ENCODE measurements around the gene TUBB1.

TUBB1 gene

DNA sequence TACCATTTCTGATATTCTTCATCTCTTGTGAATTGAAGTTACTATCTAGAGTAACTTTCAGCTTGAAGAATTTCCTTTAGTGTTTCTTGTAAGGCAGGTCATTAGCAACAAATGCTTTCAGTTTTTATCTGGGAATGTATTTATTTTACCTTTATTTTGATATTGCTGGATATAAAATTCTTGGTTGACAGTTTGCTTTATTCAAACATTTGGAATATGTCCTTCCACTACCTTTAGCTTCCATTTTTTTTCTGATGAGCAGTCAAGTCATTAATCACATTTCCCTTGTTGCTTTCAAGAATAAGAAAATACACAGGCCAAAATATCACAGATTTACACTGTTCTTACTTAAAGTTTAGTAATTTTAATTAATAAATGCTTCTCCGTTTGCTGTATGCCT is 43.9 kb upstream of the TUBB1 start:
- Histone ChIP-seq H3K36me3 (replicated peaks) (no peaks in the 10 kb centered on the region), H3K4me3 (ENCODE audit: low read depth, low read length) (no peak overlapping the region), H3K27me3 (replicated peaks) (no peaks in the 10 kb centered on the region), H3K27ac (no peak overlapping the region)
- TF ChIP-seq CTCF (IDR thresholded peaks at IDR 0.05; ENCODE audit: low read depth, low read length, missing control alignments) = no peak
- in situ Hi-C loops (cut with HindIII; ENCODE audit: low pct_ligation_motif_present, low sequenced_read_pairs) = no loop called here
- DNase-seq = no peak

DNA sequence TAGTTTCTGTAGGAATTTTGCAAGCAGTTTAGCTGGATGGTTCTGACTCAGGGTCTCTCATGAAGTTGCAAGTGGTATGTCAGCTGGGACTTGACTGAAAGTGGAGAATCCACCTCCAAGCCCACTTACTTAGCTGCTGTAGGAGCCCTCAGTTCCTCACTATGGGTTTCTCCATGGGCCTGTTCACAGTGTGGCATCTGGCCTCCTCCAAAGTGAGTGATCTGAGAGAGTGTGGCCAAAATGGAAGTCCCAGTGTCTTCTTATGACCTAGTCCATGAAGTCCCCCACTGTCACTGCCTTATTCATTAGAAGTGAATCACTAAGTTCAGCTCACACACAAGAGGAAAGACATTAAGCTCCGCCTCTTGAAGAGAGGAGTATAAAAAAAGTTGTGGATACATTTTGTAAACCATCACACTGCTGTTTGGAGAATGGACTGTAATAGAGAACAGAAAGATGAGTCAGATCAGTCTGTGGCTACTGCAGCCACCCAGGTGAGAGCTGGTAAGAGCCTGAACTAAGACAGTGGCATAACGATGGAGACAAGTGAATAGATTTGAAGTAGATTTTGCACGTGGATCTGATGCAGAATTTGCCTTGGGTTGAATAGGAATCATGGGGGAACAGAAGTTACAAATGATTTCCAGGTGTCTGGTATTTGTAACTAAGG is 43.0 kb upstream of the TUBB1 start:
- DNase-seq = no peak
- H3K27ac ChIP-seq = no peak overlapping the region
- no peak overlapping the region for H3K4me3 ChIP-seq (ENCODE audit: low read depth, low read length)
- no peaks in the 10 kb centered on the region for H3K27me3 ChIP-seq (replicated peaks)
- no peak for TF ChIP-seq CTCF (IDR thresholded peaks at IDR 0.05; ENCODE audit: low read depth, low read length, missing control alignments)
- in situ Hi-C loops (cut with HindIII; ENCODE audit: low pct_ligation_motif_present, low sequenced_read_pairs) = no loop called here
- no peaks in the 10 kb centered on the region for H3K36me3 ChIP-seq (replicated peaks)

DNA sequence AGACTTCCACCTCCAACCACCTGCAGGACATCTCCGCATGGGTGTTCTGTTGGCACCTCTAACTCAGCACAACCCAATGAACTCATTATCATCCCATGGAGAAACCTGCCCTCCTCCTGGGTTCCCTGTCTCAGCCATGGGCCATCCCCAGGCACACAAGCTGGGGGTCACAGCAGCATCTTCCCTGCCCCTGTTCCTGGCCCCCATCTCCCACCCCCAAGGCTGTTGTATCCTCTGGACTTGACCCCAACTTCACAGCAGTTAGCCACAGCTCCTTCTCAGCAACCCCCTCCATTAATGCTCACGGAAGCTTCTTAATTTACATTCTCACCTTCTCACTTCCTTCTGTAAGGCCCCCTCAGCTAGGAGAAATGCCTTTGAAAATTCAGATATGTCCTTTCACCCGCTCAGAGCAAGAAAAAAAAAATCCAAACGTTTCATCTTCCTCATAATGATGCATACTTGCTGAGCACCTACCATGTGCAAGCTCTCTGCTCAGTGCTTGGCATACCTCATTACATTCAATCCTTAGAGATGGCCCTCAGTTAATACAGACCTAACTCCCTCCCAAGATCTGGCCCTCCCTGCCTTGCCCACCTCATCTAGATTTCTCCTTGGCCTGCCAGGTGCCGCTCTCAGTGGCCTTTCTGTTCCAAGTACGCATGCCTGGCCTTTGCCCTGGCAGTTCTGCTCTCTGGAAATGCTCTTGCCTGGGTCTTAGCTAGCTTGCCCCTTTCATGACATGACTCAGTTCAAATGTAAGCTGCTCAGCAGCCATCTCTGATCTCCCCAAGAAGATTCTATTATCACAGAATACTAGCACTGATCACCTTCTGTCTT is 40.7 kb upstream of the TUBB1 start:
- H3K4me3 ChIP-seq (ENCODE audit: low read depth, low read length) = no peak overlapping the region
- no peak overlapping the region for H3K27ac ChIP-seq
- in situ Hi-C loops (cut with HindIII; ENCODE audit: low pct_ligation_motif_present, low sequenced_read_pairs) = no loop called here
- no peaks in the 10 kb centered on the region for H3K27me3 ChIP-seq (replicated peaks)
- no peaks in the 10 kb centered on the region for H3K36me3 ChIP-seq (replicated peaks)
- no peak for TF ChIP-seq CTCF (IDR thresholded peaks at IDR 0.05; ENCODE audit: low read depth, low read length, missing control alignments)
- DNase-seq = no peak

GRCh38 chr20:58980711-58981627 is 38.3 kb upstream of the TUBB1 start, which contains the start of gene NELFCD:
Gene NELFCD, plus strand, starts transcription at chr20:58981256. Its CDS starts 54 bp downstream, at chr20:58981310.
- no peak for TF ChIP-seq CTCF (IDR thresholded peaks at IDR 0.05; ENCODE audit: low read depth, low read length, missing control alignments)
- peak within 1 kb of the TSS; percentile 74 for H3K4me3 ChIP-seq (ENCODE audit: low read depth, low read length)
- in situ Hi-C loops (cut with HindIII; ENCODE audit: low pct_ligation_motif_present, low sequenced_read_pairs) = no loop called here

GRCh38 chr20:58981628-58982364 is 37.4 kb upstream of the TUBB1 start:
- Histone ChIP-seq H3K36me3 (replicated peaks) (peaks cover under 1% of the 10 kb centered on the region), H3K4me3 (ENCODE audit: low read depth, low read length) (peak overlapping the region; percentile 74), H3K27me3 (replicated peaks) (no peaks in the 10 kb centered on the region), H3K27ac (peak overlapping the region; percentile 72)
- in situ Hi-C loops (cut with HindIII; ENCODE audit: low pct_ligation_motif_present, low sequenced_read_pairs) = no loop called here
- TF ChIP-seq CTCF (IDR thresholded peaks at IDR 0.05; ENCODE audit: low read depth, low read length, missing control alignments) = no peak
- DNase-seq = no peak

More at GRCh38 chr20:58980711-58981627, 38.3 kb upstream of the TUBB1 start, which contains the start of gene NELFCD:
- Histone ChIP-seq H3K27ac (peak within 1 kb of the TSS; percentile 72), H3K27me3 (replicated peaks) (no peaks in the 10 kb centered on the region), H3K36me3 (replicated peaks) (no peaks in the 10 kb centered on the region)
- peak; percentile 54 for DNase-seq
